Measurements from ENCODE around the gene FILIP1L. TPM values are rescaled to one million over a fixed set of nuclear protein-coding genes. Genes with fewer than 3 reads are reported as not detected.

The FILIP1L gene
- total RNA-seq, 1 experiment from 2014 or later = 0.07 TPM

GRCh38 chr3:99895131-99895696 lies 219.1 kb downstream of the FILIP1L start:
- Histone ChIP-seq H2BK20ac (ENCODE audit: low read depth, low read length, poor library complexity, severe bottlenecking) (no peak overlapping the region), H3K14ac (ENCODE audit: insufficient read depth, low read length) (no peak overlapping the region), H3K79me2 (ENCODE audit: insufficient read depth, low read length) (no peaks in the 10 kb centered on the region; the same call in 1 of the 2 replicates), H2BK15ac (ENCODE audit: low read depth, low read length) (no peak overlapping the region), H2BK5ac (ENCODE audit: insufficient read length, low read length) (no peak overlapping the region), H3K56ac (ENCODE audit: insufficient read length, low read depth, low read length) (no peak overlapping the region), H3K9me3 (ENCODE audit: control insufficient read depth, low read depth, low read length) (no peaks in the 10 kb centered on the region), H3K18ac (ENCODE audit: insufficient read length, low read depth, low read length) (no peak overlapping the region), H3K79me1 (ENCODE audit: insufficient read depth, low read depth, low read length, poor library complexity, severe bottlenecking) (no peaks in the 10 kb centered on the region), H4K91ac (ENCODE audit: insufficient read length, low read depth, low read length) (no peak overlapping the region), H3K23me2 (ENCODE audit: insufficient read length, low read depth, low read length, poor library complexity, severe bottlenecking) (no peaks in the 10 kb centered on the region), H3K27ac (ENCODE audit: insufficient read length, low read depth, low read length) (no peak overlapping the region), H2BK120ac (ENCODE audit: low read depth, low read length, poor library complexity, severe bottlenecking) (no peak overlapping the region), H2BK12ac (ENCODE audit: insufficient read length, low read depth, low read length) (no peak overlapping the region), H4K20me1 (ENCODE audit: control insufficient read depth, insufficient read depth, insufficient read length) (no peaks in the 10 kb centered on the region), H4K5ac (ENCODE audit: insufficient read length, low read depth, low read length) (no peak overlapping the region), H2AK5ac (ENCODE audit: insufficient read length, low read length) (no peak overlapping the region), H4K8ac (replicated peaks; ENCODE audit: insufficient read length, low read depth, low read length) (no peak overlapping the region), H3K4me2 (ENCODE audit: insufficient read depth, insufficient read length, low read length) (no peak overlapping the region), H3K23ac (ENCODE audit: insufficient read length, low read depth, low read length) (no peak overlapping the region), H2AFZ (ENCODE audit: low read length) (no peak overlapping the region), H3K4me1 (ENCODE audit: insufficient read depth, low read length) (peaks cover 8% of the 10 kb centered on the region; the same call in 1 of the 2 replicates), H3K27me3 (ENCODE audit: insufficient read depth, low read length) (no peaks in the 10 kb centered on the region), H3K4ac (ENCODE audit: low read depth, low read length) (no peak overlapping the region), H3K9ac (ENCODE audit: extremely low read depth, insufficient read length, low read length) (no peak overlapping the region), H3T11ph (ENCODE audit: low read length) (no peak overlapping the region)
- Mint-ChIP-seq H3K36me3 (ENCODE audit: insufficient read depth in 1 of 3, low read depth in 3 of 3) (no peaks in the 10 kb centered on the region), H3K27me3 (ENCODE audit: low read depth) (no peaks in the 10 kb centered on the region), H3K4me3 (no peak overlapping the region), H3K27ac (no peak overlapping the region), H3K4me1 (peaks cover 21 to 22% of the 10 kb centered on the region in 2 experiments), H3K9me3 (no peaks in the 10 kb centered on the region; a peak in 1 of 5 replicates)
- no peak for TF ChIP-seq CTCF (conservative IDR thresholded peaks at IDR 0.05)
- WGBS (ENCODE audit: extremely low coverage, insufficient read length, low lambda C conversion rate) = no CpG with 5 or more reads among the region's 3 CpGs
- DNase-seq = no peak
